KMS-11 (cell line): Measurements from ENCODE around the gene IL15.
A peak's percentile ranks its signal among the peaks of the same experiment; 100 is the strongest.
"Not testable (repeated sequence)": the region's sequence is repeated elsewhere in the genome, so short reads cannot be mapped to it uniquely, and the experiment has no call there.

Experiments used
- H2AFZ ChIP-seq: fragments of 200-600 bp; sonication (generic); 2 replicates; pipeline ENCODE4 v1.6.1; 2016; ENCODE audit warnings: antibody characterized with exemption, mixed run types, low read depth
- H3K27ac ChIP-seq: fragments of 200-600 bp; sonication (generic); 2 replicates; pipeline ENCODE4 v1.6.1; 2016; ENCODE audit warnings: mild to moderate bottlenecking, mixed run types
- H3K27me3 ChIP-seq: fragments of 200-600 bp; sonication (generic); 2 replicates; pipeline ENCODE4 v1.6.1; 2017; ENCODE audit warnings: mild to moderate bottlenecking, low read depth, mixed run types, moderate library complexity; ENCODE audit not compliant: insufficient read depth
- H3K36me3 ChIP-seq: fragments of 200-600 bp; sonication (generic); 2 replicates; pipeline ENCODE4 v1.6.1; 2017; ENCODE audit warnings: mild to moderate bottlenecking, mixed run types; ENCODE audit not compliant: insufficient read depth
- H3K4me1 ChIP-seq: fragments of 200-600 bp; sonication (generic); 2 replicates; pipeline ENCODE4 v1.6.1; 2016; ENCODE audit warnings: mild to moderate bottlenecking, low read depth, mixed run types; ENCODE audit not compliant: poor library complexity, severe bottlenecking
- H3K4me2 ChIP-seq: fragments of 200-600 bp; sonication (generic); 2 replicates; pipeline ENCODE4 v1.7.0; 2016; ENCODE audit warnings: mild to moderate bottlenecking, mixed run types
- H3K4me3 ChIP-seq: fragments of 200-600 bp; sonication (generic); IDR thresholded peaks from 2 replicates; pipeline ENCODE4 v1.6.1; 2017; ENCODE audit warnings: low read depth, low read length, mixed read lengths; ENCODE audit not compliant: insufficient read depth
- H3K79me2 ChIP-seq: fragments of 200-600 bp; sonication (generic); 2 replicates; pipeline ENCODE4 v1.6.1; 2016; ENCODE audit warnings: low read depth, mixed run types; ENCODE audit not compliant: insufficient read depth
- H3K9ac ChIP-seq: fragments of 200-600 bp; sonication (generic); 2 replicates; pipeline ENCODE4 v1.6.1; 2016; ENCODE audit warnings: mild to moderate bottlenecking, mixed run types
- H4K20me1 ChIP-seq: fragments of 200-600 bp; sonication (generic); 2 replicates; pipeline ENCODE4 v1.6.1; 2016; ENCODE audit warnings: mild to moderate bottlenecking, mixed run types; ENCODE audit not compliant: insufficient read depth
- TF ChIP-seq, protein P1 (sequence below): fragments of 200-600 bp; sonication (generic); conservative IDR thresholded peaks from 2 replicates; pipeline ENCODE4 v1.6.1; 2017; ENCODE audit warnings: low read depth, mild to moderate bottlenecking, antibody characterized with exemption, low read length, moderate library complexity, mixed read lengths

Gene IL15

GRCh38 chr4:141636082-141636770, at the start of gene IL15:
Gene IL15, plus strand, starts transcription at chr4:141636583. Its CDS starts 82,882 bp downstream, at chr4:141719465.
- Histone ChIP-seq H3K4me2 (peak within 1 kb of the TSS; percentile 86), H3K36me3 (no peaks in the 10 kb centered on the region), H2AFZ (peak within 1 kb of the TSS; percentile 100), H3K27me3 (no peaks in the 10 kb centered on the region), H3K79me2 (no peaks in the 10 kb centered on the region), H3K27ac (peak within 1 kb of the TSS; percentile 51), H3K4me3 (no peak within 1 kb of the TSS), H4K20me1 (no peaks in the 10 kb centered on the region), H3K9ac (peak within 1 kb of the TSS; percentile 77), H3K4me1 (peaks cover 18% of the 10 kb centered on the region)
- TF ChIP-seq, protein P1, sequence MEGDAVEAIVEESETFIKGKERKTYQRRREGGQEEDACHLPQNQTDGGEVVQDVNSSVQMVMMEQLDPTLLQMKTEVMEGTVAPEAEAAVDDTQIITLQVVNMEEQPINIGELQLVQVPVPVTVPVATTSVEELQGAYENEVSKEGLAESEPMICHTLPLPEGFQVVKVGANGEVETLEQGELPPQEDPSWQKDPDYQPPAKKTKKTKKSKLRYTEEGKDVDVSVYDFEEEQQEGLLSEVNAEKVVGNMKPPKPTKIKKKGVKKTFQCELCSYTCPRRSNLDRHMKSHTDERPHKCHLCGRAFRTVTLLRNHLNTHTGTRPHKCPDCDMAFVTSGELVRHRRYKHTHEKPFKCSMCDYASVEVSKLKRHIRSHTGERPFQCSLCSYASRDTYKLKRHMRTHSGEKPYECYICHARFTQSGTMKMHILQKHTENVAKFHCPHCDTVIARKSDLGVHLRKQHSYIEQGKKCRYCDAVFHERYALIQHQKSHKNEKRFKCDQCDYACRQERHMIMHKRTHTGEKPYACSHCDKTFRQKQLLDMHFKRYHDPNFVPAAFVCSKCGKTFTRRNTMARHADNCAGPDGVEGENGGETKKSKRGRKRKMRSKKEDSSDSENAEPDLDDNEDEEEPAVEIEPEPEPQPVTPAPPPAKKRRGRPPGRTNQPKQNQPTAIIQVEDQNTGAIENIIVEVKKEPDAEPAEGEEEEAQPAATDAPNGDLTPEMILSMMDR, result no peak

DNA sequence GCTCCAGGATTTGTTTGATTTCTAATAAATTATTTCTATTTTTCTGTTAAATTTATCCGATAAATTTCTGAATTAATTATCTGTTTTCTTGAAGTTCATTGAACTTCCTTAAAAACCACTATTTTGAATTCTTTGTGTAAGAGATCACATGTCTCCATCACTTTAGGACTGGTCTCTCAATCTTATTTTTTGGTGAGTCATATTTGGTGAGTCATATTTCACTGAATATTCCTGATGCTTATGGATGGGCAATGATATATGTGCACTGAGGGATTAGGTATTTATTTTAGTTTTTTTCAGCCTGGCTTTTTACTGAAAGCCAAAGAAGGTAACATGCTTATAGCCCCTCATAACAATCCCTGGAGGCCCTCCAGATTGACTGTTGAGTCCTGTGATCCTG, 48.5 kb upstream of the IL15 start:
- TF ChIP-seq, protein P1, result no peak
- Histone ChIP-seq H3K36me3 (no peaks in the 10 kb centered on the region), H3K27me3 (no peaks in the 10 kb centered on the region)

DNA sequence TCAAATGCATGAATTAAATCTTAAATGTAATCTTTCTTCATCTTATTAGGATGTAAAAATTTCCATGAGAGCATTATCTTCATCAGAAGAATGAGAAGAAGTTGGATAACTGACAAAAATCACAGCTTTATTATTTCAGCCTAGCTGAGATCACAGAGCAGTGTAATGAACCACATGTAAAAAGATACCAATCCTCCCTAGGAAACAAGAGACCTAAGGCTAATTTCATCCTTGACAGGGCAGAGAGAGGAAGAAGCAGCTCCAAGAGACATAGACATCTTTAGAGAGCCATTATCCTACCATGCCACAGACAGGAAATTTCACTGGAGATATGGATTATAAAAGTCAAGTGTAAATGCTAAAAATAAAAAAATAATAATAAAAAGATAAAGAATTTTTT, 40.9 kb upstream of the IL15 start:
- TF ChIP-seq, protein P1, result no peak
- Histone ChIP-seq H3K27ac (no peak overlapping the region), H3K4me3 (no peak overlapping the region), H3K4me2 (no peak overlapping the region), H3K9ac (no peak overlapping the region), H3K36me3 (no peaks in the 10 kb centered on the region), H2AFZ (no peak overlapping the region), H3K79me2 (no peaks in the 10 kb centered on the region), H3K4me1 (no peaks in the 10 kb centered on the region), H3K27me3 (no peaks in the 10 kb centered on the region), H4K20me1 (no peaks in the 10 kb centered on the region)

More for the DNA sequence above, 48.5 kb upstream of the IL15 start:
- no peaks in the 10 kb centered on the region for H4K20me1 ChIP-seq
- no peak overlapping the region for H3K4me3 ChIP-seq
- H3K4me1 ChIP-seq, result no peaks in the 10 kb centered on the region
- no peak overlapping the region for H2AFZ ChIP-seq
- H3K27ac ChIP-seq, result no peak overlapping the region
- H3K79me2 ChIP-seq, result no peaks in the 10 kb centered on the region
- no peak overlapping the region for H3K9ac ChIP-seq
- no peak overlapping the region for H3K4me2 ChIP-seq

- Histone ChIP-seq H3K27ac (no peak overlapping the region), H3K36me3 (no peaks in the 10 kb centered on the region), H3K4me1 (no peaks in the 10 kb centered on the region), H4K20me1 (no peaks in the 10 kb centered on the region), H2AFZ (no peak overlapping the region), H3K9ac (no peak overlapping the region), H3K4me3 (no peak overlapping the region), H3K79me2 (no peaks in the 10 kb centered on the region), H3K27me3 (no peaks in the 10 kb centered on the region), H3K4me2 (no peak overlapping the region)
- TF ChIP-seq, protein P1, result no peak
These were observed 36.5 kb upstream of the IL15 start for GRCh38 chr4:141599853-141600252.

GRCh38 chr4:141604683-141605082, 31.7 kb upstream of the IL15 start:
- not testable (repeated sequence) for H3K4me3 ChIP-seq, H3K4me2 ChIP-seq, H4K20me1 ChIP-seq, H3K79me2 ChIP-seq, H3K27me3 ChIP-seq, H2AFZ ChIP-seq, H3K36me3 ChIP-seq, H3K27ac ChIP-seq, H3K4me1 ChIP-seq, H3K9ac ChIP-seq
